Esophagus squamous epithelium (tissue), 5 donors: ENCODE measurements around the gene MT1M. TPM values are rescaled to one million over a fixed set of nuclear protein-coding genes. Genes with fewer than 3 reads are reported as not detected.
A peak's percentile ranks its signal among the peaks of the same experiment; 100 is the strongest.
"Not testable (repeated sequence)": the region's sequence is repeated elsewhere in the genome, so short reads cannot be mapped to it uniquely, and the experiment has no call there.

Source experiments
- DNase-seq: peaks from one replicate; lab custom pipeline; 2025; lab: John Stamatoyannopoulos, UW
- H3K27ac ChIP-seq, 4 donors: fragments of 200-600 bp; sonication (generic); one replicate each; pipeline ENCODE4 v1.5.1; 2016 to 2019; ENCODE audit warnings: mild to moderate bottlenecking in 1 of 4
- H3K27me3 ChIP-seq, 4 donors: fragments of 200-600 bp; sonication (generic); 1 replicate in 3 of 4; 2 replicates in 1 of 4; pipeline versions ENCODE4 v1.5.1 to v1.6.0; 2017 to 2021; ENCODE audit warnings: antibody characterized with exemption in 1 of 4
- H3K36me3 ChIP-seq, 3 donors: fragments of 200-600 bp; sonication (generic); one replicate each; pipeline ENCODE4 v1.5.1; 2016 to 2019
- H3K4me1 ChIP-seq, 3 donors: fragments of 200-600 bp; sonication (generic); one replicate each; pipeline ENCODE4 v1.5.1; 2017 to 2019
- H3K4me3 ChIP-seq, 4 donors: fragments of 200-600 bp; sonication (generic); 1 replicate in 3 of 4; 2 replicates in 1 of 4; pipeline ENCODE4 v1.5.1; 2016 to 2019; ENCODE audit warnings: mild to moderate bottlenecking in 2 of 4, moderate library complexity in 1 of 4
- H3K9me3 ChIP-seq, 3 donors: fragments of 200-600 bp; sonication (generic); one replicate each; pipeline ENCODE4 v1.5.1; 2016 to 2019
- CTCF ChIP-seq, 6 experiments: fragments of 450-650 bp in 4 of 6; fragments of 200-600 bp in 2 of 6; sonication (generic) in 2 of 6; IDR thresholded peaks; one replicate each; pipeline ENCODE4 v1.5.1; 2016 to 2019; ENCODE audit warnings: antibody characterized with exemption in 6 of 6, mild to moderate bottlenecking in 4 of 6, moderate library complexity in 4 of 6
- POLR2A ChIP-seq, 4 donors: fragments of 450-650 bp; IDR thresholded peaks; one replicate each; pipeline ENCODE4 v1.6.1; 2017; ENCODE audit warnings: antibody characterized with exemption in 4 of 4, mild to moderate bottlenecking in 4 of 4, moderate library complexity in 3 of 4
- WGBS, 2 donors: methylation state at CpG; one replicate each; pipeline ENCODE4 v1.1.5; 2018; 5-methylcytosine and 5-hydroxymethylcytosine counted together
- intact Hi-C: fragments of 100-400 bp; cut with DNase I; formaldehyde crosslinking; loops from one replicate; pipeline ENCODE4 v1.15.0; 2022
- total RNA-seq, 4 donors: library from RNA; depleted of rRNA; stranded (reverse); fragments of >200 nt; gene quantifications; one replicate each; pipeline ENCODE4 v1.1.0, GENCODE V29; 2016
- donor health status: DM: yes; HTN: yes; CAD: no.

MT1M gene
- total RNA-seq, 4 donors from 2014 or later = 0.57 to 7.4 (median 4.8) TPM; not detected in 1

GRCh38 chr16:56664506-56664905 is 32.0 kb downstream of the MT1M start:
- 93 to 100% methylated on average over 1 of the region's 1 CpG for WGBS, 2 donors
- Histone ChIP-seq H3K36me3 (no peaks in the 10 kb centered on the region), H3K27ac (no peak overlapping the region), H3K4me1 (peaks cover 19 to 42% (median 19%) of the 10 kb centered on the region in 3 donors), H3K4me3 (no peak overlapping the region), H3K9me3 (no peaks in the 10 kb centered on the region), H3K27me3 (peaks cover 0 to 100% (median 10%) of the 10 kb centered on the region in 4 donors)
- TF ChIP-seq CTCF (IDR thresholded peaks at IDR 0.05) (no peak), POLR2A (IDR thresholded peaks at IDR 0.05) (no peak)
- intact Hi-C loops = no loop called here
- no peak for DNase-seq

GRCh38 chr16:56665286-56666261 is 33.1 kb downstream of the MT1M start:
- H3K36me3 ChIP-seq, DNase-seq, H3K9me3 ChIP-seq, intact Hi-C loops, H3K4me3 ChIP-seq: not testable (repeated sequence)
- WGBS, 2 donors = 67 to 72% methylated on average over 8 of the region's 8 CpGs
- peaks cover 19 to 50% (median 25%) of the 10 kb centered on the region in 3 donors for H3K4me1 ChIP-seq
- peak overlapping the region in 1 of 4 donors; percentile 29 for H3K27ac ChIP-seq
- peaks cover 0 to 100% (median 10%) of the 10 kb centered on the region in 4 donors for H3K27me3 ChIP-seq

- intact Hi-C loops = no loop called here
- H3K9me3 ChIP-seq = no peaks in the 10 kb centered on the region
- H3K4me1 ChIP-seq = peaks cover 14 to 47% (median 25%) of the 10 kb centered on the region in 3 donors
- no peaks in the 10 kb centered on the region for H3K36me3 ChIP-seq
- TF ChIP-seq CTCF (IDR thresholded peaks at IDR 0.05) = no peak
- peak in 2 of 4 donors; percentile 37 to 56 for TF ChIP-seq POLR2A (IDR thresholded peaks at IDR 0.05)
- WGBS, 2 donors = 13 to 21% methylated on average over 28 to 30 of the region's 46 CpGs
- no peak for DNase-seq
- peaks cover 0 to 100% (median 4%) of the 10 kb centered on the region in 4 donors for H3K27me3 ChIP-seq
- H3K27ac ChIP-seq = peak within 1 kb of the TSS in 2 of 4 donors; percentile 31 to 61
- peak within 1 kb of the TSS in 3 of 4 donors; percentile 20 to 54 (median 40) for H3K4me3 ChIP-seq
These were observed 35.4 kb downstream of the MT1M start, which contains the start of gene MT1G for GRCh38 chr16:56667581-56668571. TSS of gene MT1G (minus strand) at chr16:56668065. CDS start at chr16:56667993, 72 bp downstream.

- WGBS, 2 donors = 27 to 32% methylated on average over 4 to 15 of the region's 38 CpGs
- Histone ChIP-seq H3K27ac (no peak within 1 kb of the TSS), H3K9me3 (no peaks in the 10 kb centered on the region), H3K36me3 (no peaks in the 10 kb centered on the region), H3K27me3 (peaks cover 0 to 91% (median 0%) of the 10 kb centered on the region in 4 donors), H3K4me1 (peaks cover 14 to 42% (median 25%) of the 10 kb centered on the region in 3 donors), H3K4me3 (peak within 1 kb of the TSS in 3 of 4 donors; percentile 3 to 46 (median 24))
- TF ChIP-seq CTCF (IDR thresholded peaks at IDR 0.05) = no peak
- no peak for TF ChIP-seq POLR2A (IDR thresholded peaks at IDR 0.05)
- no peak for DNase-seq
- intact Hi-C loops = no loop called here
These were observed 36.8 kb downstream of the MT1M start, which contains the start of gene MT1H for GRCh38 chr16:56669005-56669839. TSS of gene MT1H (plus strand) at chr16:56669814. CDS start at chr16:56669885, 71 bp downstream.
